AG09309 (cell line): ENCODE results near the gene TFDP1.

Source experiments
- DNase-seq: peaks from one replicate; pipeline ENCODE4 v3.0.0-alpha.2; 2010; ENCODE audit warnings: low read depth
- H3K4me3 ChIP-seq: 2 replicates; pipeline ENCODE4 v1.5.1; 2011; ENCODE audit warnings: mild to moderate bottlenecking, low read depth, low read length, moderate library complexity; ENCODE audit not compliant: control insufficient read depth
- CTCF ChIP-seq: IDR thresholded peaks from 2 replicates; pipeline ENCODE4 v1.5.1; 2011; ENCODE audit warnings: mild to moderate bottlenecking, low read depth, low read length, inconsistent platforms; ENCODE audit not compliant: insufficient read depth, control insufficient read depth; ENCODE audit errors: missing control alignments

TFDP1 gene

GRCh38 chr13:113661509-113661908 is 77.0 kb downstream of the TFDP1 start:
- no peak overlapping the region for H3K4me3 ChIP-seq
- DNase-seq = no peak
- no peak for TF ChIP-seq CTCF

- H3K4me3 ChIP-seq = no peak overlapping the region
- DNase-seq = no peak
- no peak for TF ChIP-seq CTCF
Measured at GRCh38 chr13:113663934-113664333, 79.4 kb downstream of the TFDP1 start.

- DNase-seq = no peak
- H3K4me3 ChIP-seq = no peak overlapping the region
- TF ChIP-seq CTCF = no peak
Measured at GRCh38 chr13:113664751-113665596, 80.4 kb downstream of the TFDP1 start.

- TF ChIP-seq CTCF = no peak
- DNase-seq = no peak
- no peak overlapping the region for H3K4me3 ChIP-seq
Measured at GRCh38 chr13:113665597-113666328, 81.2 kb downstream of the TFDP1 start.

GRCh38 chr13:113666329-113666670 is 81.7 kb downstream of the TFDP1 start:
- no peak for DNase-seq
- TF ChIP-seq CTCF = no peak
- no peak overlapping the region for H3K4me3 ChIP-seq

- TF ChIP-seq CTCF = no peak
- no peak for DNase-seq
- H3K4me3 ChIP-seq = no peak within 1 kb of the TSS
Measured at GRCh38 chr13:113666951-113667701, 82.6 kb downstream of the TFDP1 start, which contains the start of gene GRK1. Gene GRK1 (plus strand): TSS chr13:113667219. CDS start chr13:113667387, 168 bp downstream.
